Measurements from ENCODE around the gene PCDHB2.
"Not testable (repeated sequence)": the region's sequence is repeated elsewhere in the genome, so short reads cannot be mapped to it uniquely, and the experiment has no call there.

PCDHB2 gene

DNA sequence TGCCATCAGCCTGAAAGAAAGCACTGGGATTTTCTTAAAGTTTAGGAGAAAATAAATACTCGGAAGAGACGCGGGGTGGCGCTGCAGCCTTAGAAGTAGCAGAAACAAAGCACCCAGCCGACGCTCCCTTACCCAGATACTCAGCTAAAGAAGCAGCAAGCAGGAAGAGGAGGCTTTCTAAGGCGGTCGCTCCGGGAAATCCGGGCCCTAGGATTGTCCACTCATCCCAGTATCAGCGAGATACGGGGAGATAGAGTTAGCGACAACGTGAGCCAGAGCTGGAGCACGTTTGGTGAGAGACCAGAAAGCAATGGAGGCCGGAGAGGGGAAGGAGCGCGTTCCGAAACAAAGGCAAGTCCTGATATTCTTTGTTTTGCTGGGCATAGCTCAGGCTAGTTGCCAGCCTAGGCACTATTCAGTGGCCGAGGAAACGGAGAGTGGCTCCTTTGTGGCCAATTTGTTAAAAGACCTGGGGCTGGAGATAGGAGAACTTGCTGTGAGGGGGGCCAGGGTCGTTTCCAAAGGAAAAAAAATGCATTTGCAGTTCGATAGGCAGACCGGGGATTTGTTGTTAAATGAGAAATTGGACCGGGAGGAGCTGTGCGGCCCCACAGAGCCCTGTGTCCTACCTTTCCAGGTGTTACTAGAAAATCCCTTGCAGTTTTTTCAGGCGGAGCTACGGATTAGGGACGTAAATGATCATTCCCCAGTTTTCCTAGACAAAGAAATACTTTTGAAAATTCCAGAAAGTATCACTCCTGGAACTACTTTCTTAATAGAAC is at the start of gene PCDHB2:
Gene PCDHB2 (plus strand): TSS at position 135 of the 782 bp plus-strand sequence. CDS start 176 bp downstream, at position 311.
- no peak for DNase-seq

DNA sequence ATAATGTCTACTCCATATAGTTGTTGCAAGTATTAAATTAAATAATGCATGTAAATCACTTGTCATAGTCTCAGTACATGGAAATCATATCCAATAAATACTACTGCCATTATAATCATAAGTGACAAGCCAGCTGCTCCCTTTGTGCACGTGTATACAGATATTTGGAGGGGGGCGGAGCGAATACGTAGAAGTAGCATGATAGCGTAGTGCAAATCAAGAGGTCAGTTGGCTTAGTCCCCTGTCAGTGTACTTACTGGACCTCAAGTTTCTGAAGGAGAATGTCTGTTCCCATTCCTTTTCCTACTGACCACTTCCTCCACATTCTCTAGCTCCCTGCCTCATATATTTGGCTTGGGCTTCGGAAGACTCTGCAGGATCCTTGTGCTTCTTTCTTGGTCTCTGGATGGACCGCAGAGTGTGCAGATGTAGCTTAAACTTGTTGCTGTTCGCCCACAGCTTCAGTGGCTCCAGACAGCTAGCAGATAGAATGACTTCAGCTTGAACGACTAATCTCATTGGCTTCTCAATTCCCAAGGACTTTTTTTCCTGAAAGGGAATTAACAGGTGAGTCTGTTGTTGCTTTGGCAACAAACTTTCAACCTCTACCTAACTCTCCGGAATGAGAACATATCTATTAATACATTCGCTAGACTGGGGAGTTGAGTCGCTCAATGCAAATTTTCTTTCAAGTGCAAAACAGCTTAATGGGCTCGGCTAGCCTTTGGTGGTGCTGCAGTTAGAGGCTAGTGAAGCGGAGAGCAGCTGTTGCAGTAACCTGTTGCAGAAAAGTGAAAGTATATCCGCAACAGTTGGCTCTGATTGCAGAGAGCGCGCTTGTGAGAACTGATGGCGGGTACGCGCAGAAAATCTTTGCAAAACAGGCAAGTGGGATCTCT is 43.5 kb upstream of the PCDHB2 start, which contains the start of gene PCDHB1:
Gene PCDHB1 (plus strand): TSS at position 753 of the 899 bp plus-strand sequence. CDS start 97 bp downstream, at position 850.
- DNase-seq: no peak

DNA sequence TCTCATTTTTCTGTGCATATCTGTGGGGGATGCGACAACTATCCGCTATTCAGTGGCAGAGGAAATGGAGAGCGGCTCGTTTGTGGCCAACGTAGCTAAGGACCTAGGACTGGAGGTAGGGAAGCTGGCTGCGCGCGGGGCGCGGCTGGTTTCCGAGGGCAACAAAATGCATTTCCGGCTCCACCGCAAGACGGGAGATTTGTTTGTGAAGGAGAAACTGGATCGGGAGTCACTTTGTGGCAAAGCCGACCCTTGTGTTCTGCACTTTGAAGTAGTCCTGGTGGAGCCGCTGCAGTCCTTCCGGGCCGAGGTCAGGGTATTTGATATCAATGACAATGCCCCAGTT is 42.9 kb upstream of the PCDHB2 start:
- DNase-seq: no peak

DNA sequence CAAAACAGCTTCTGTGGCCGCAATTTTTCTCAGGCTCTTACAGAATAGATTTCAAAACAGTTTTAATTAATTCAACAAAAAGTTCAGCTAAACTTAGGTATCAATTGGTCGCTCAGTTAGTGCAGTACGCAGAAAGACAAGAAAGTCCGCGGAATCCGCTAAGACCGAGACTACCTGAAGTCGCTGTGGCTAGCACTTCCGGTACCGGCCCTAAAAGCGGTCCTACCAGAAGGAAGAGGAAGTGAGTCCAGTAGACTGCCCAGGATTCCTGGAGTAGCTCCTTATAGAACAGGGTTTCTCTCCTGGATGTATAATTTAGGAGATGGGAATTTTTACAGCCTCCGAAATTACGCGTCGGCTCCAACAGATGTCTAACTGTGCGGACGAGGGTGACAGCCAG is 16.6 kb upstream of the PCDHB2 start:
- no peak for DNase-seq

DNA sequence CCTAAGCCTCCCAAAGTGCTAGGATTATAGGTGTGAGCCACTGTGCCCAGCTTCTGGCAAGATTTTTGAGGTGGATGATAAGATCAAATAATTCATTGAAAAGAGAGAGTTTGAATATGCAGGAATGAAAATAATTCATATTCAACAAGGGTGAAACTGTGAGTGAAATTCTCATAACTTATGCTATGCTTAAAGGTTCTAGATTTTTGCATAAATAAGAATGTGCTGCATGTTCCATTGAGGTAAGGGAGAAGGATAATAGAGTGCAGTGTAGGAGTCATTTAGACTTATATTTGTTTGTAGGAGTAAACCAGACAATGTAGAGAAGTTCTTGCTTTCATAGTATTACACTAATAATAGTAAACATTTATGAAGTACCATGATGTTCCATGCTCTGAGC is 12.2 kb upstream of the PCDHB2 start:
- DNase-seq: no peak

DNA sequence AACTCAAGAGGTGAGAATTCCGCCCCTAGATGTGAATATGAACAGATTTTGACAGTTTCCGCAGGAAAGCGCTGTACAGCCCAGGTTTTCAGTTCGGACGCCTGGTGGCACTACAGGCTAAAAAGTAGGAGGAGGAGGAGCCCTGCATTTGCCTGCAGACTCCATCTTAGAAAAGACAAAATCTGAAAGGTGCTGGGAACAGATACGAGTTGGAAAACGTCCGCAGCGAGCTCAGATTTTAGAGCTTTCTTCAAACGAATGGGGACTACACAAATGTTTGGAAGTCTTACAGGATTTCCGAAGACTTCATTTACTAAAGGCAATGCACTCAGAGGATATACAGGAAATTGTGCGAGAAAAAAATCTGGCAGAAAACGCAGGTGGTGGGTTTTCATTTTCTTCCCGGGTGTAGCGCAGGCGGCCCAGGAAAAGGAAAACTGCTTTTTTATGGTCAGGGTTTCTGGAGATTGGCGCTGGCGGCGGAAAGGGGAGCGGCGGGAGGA is 9.9 kb upstream of the PCDHB2 start:
- DNase-seq: peak; percentile 26

DNA sequence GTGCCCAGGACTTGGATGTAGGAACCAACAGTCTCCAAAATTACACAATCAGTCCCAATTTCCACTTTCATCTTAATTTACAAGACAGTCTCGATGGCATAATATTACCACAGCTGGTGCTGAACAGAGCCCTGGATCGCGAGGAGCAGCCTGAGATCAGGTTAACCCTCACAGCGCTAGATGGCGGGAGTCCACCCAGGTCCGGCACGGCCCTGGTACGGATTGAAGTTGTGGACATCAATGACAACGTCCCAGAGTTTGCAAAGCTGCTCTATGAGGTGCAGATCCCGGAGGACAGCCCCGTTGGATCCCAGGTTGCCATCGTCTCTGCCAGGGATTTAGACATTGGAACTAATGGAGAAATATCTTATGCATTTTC is 837 bp downstream of the PCDHB2 start:
- DNase-seq: no peak

DNA sequence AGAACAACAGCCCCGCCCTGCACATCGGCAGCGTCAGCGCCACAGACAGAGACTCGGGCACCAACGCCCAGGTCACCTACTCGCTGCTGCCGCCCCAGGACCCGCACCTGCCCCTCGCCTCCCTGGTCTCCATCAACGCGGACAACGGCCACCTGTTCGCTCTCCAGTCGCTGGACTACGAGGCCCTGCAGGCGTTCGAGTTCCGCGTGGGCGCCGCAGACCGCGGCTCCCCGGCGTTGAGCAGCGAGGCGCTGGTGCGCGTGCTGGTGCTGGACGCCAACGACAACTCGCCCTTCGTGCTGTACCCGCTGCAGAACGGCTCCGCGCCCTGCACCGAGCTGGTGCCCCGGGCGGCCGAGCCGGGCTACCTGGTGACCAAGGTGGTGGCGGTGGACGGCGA is 1.8 kb downstream of the PCDHB2 start:
- not testable (repeated sequence) for DNase-seq

DNA sequence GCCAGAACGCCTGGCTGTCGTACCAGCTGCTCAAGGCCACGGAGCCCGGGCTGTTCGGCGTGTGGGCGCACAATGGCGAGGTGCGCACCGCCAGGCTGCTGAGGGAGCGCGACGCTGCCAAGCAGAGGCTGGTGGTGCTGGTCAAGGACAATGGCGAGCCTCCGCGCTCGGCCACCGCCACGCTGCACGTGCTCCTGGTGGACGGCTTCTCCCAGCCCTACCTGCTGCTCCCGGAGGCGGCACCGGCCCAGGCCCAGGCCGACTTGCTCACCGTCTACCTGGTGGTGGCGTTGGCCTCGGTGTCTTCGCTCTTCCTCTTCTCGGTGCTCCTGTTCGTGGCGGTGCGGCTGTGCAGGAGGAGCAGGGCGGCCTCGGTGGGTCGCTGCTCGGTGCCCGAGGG is 2.2 kb downstream of the PCDHB2 start:
- DNase-seq: not testable (repeated sequence)

DNA sequence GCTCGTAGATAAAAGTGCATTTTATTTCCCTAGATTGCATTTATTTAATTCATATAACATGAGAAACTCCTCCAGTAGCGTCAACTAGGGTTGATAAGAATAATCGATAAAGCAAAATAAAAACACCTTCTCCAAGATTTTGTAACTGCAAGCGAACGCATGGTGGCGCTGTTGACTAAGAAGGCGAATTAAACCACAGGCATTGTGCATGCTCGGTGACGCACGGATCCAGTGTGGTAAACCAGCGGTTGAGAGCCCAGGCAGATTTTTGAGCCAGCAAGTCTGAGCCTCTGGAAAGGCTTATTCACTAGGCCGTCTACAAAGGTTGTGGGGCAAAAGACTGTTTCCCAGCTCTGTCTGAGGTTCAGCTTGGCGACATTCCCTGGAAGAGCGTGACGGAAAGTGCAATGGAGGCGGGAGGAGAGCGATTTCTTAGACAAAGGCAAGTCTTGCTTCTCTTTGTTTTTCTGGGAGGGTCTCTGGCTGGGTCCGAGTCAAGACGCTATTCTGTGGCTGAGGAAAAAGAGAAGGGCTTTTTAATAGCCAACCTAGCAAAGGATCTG is 5.9 kb downstream of the PCDHB2 start, which contains the start of gene PCDHB3:
Gene PCDHB3 (plus strand): TSS at position 231 of the 563 bp plus-strand sequence. CDS start 177 bp downstream, at position 408.
- DNase-seq: peak; percentile 16

DNA sequence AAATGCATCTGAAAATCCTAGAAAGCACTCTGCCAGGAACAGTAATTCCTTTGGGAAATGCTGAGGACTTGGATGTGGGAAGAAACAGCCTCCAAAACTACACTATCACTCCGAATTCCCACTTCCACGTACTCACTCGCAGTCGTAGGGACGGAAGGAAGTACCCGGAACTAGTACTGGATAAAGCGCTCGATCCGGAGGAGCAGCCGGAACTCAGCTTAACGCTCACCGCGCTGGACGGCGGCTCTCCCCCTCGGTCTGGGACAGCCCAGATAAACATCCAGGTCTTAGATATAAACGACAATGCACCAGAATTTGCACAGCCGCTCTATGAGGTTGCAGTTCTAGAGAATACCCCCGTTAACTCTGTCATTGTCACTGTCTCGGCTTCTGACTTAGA is 6.6 kb downstream of the PCDHB2 start:
- DNase-seq: no peak

DNA sequence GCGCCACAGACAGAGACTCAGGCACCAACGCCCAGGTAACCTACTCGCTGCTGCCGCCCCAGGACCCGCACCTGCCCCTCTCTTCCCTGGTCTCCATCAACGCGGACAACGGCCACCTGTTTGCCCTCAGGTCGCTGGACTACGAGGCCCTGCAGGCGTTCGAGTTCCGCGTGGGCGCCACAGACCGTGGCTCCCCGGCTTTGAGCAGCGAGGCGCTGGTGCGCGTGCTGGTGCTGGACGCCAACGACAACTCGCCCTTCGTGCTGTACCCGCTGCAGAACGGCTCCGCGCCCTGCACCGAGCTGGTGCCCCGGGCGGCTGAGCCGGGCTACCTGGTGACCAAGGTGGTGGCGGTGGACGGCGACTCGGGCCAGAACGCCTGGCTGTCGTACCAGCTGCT is 7.7 kb downstream of the PCDHB2 start:
- DNase-seq: not testable (repeated sequence)

DNA sequence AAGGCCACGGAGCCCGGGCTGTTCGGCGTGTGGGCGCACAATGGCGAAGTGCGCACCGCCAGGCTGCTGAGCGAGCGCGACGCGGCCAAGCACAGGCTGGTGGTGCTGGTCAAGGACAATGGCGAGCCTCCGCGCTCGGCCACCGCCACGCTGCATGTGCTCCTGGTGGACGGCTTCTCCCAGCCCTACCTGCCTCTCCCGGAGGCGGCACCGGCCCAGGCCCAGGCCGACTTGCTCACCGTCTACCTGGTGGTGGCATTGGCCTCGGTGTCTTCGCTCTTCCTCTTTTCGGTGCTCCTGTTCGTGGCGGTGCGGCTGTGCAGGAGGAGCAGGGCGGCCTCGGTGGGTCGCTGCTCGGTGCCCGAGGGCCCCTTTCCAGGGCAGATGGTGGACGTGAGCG is 8.1 kb downstream of the PCDHB2 start:
- DNase-seq: not testable (repeated sequence)

DNA sequence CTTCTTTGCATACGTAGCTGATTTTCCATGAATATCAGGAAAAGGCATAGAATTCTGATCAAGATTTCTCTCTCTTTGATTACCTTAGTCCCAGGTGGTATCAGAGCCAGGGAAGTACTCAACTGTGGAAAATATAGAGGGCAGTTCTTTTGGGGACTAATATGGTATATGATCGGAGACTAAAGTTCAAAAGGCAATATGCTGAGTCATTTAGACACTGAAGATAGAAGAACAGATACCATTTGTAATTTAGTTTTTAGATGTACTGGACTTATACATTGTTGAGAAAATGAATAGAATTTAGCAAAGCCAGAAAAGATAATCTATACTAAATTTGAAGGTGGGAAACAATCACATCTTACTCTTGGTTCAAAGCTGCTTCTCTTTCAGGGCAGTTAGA is 10.9 kb downstream of the PCDHB2 start:
- no peak for DNase-seq

DNA sequence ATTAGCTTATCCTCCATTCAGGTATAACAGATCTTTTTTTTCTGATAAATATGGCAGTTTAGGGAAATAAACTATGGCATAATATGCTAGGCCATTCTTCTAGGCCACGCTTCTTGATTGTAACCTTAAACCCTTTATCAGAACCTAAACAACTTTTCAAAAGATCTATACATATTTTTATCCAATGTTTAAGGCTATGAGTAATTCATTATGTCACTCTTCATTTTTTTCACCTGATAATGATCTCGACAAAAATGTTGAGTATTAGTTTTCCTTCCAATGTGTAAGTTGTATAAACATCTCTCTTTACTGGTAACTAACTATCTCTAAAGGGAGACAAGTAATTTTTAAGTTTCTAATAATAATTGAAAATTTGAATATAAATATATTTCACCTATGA is 24.8 kb downstream of the PCDHB2 start:
- DNase-seq: no peak

DNA sequence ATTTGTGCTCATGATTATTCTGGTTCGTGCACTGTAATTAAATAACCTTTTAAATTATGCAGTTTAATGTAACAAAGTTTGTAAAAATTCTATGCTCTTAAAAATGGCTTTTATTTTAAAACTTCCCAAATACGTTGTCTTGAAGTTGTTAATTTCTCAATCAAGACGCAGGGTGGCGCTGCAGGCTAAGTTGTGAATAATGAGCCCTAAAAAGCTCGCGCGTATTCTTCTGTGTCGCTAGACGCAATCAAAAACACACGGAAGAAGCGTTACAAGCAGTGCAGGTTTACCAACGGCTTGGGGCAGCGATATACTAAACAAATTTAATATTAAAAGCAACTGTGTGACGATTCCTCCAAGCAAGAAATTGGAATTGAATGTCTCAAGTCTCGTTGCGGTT is 27.1 kb downstream of the PCDHB2 start, which contains the start of gene PCDHB4:
Gene PCDHB4 (plus strand): TSS at position 256 of the 400 bp plus-strand sequence. CDS start 181 bp downstream, outside the sequence.
- no peak for DNase-seq

DNA sequence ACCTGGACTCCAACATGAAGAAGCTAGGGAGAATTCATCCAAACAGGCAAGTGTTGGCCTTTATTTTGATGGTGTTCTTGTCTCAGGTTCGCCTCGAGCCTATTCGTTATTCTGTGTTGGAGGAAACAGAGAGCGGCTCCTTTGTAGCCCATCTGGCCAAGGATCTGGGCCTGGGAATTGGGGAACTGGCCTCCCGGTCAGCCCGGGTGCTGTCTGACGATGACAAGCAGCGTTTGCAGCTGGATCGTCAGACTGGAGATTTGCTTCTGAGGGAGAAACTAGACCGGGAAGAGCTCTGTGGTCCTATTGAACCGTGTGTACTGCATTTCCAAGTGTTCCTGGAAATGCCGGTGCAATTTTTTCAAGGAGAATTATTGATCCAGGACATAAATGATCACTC is 27.6 kb downstream of the PCDHB2 start:
- DNase-seq: no peak

DNA sequence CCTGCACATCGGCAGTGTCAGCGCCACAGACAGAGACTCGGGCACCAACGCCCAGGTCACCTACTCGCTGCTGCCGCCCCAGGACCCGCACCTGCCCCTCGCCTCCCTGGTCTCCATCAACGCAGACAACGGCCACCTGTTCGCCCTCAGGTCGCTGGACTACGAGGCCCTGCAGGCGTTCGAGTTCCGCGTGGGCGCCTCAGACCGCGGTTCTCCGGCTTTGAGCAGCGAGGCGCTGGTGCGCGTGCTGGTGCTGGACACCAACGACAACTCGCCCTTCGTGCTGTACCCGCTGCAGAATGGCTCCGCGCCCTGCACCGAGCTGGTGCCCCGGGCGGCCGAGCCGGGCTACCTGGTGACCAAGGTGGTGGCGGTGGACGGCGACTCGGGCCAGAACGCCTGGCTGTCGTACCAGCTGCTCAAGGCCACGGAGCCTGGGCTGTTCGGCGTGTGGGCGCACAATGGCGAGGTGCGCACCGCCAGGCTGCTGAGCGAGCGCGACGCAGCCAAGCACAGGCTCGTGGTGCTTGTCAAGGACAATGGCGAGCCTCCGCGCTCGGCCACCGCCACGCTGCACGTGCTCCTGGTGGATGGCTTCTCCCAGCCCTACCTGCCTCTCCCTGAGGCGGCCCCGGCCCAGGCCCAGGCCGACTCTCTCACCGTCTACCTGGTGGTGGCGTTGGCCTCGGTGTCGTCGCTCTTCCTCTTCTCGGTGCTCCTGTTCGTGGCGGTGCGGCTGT is 29.2 kb downstream of the PCDHB2 start:
- not testable (repeated sequence) for DNase-seq

DNA sequence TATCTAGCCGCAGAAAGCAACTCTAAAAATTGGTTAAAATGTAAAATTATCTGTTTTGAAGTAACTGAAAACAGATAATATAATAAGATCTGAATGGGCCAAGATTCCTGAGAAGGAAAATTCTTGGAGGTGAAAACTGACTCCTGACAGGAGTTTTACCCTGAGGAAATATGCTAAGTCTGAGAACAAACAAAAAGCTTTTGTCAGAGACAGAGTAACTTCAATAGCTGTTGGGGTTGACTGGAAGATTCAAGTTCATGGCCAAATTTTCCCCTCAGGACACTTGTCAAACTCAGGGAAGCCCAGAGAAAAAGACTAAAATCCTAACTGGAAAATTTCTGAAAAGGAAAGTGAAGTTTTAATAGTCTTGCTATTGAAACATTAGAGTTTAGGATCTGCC is 32.9 kb downstream of the PCDHB2 start:
- no peak for DNase-seq

DNA sequence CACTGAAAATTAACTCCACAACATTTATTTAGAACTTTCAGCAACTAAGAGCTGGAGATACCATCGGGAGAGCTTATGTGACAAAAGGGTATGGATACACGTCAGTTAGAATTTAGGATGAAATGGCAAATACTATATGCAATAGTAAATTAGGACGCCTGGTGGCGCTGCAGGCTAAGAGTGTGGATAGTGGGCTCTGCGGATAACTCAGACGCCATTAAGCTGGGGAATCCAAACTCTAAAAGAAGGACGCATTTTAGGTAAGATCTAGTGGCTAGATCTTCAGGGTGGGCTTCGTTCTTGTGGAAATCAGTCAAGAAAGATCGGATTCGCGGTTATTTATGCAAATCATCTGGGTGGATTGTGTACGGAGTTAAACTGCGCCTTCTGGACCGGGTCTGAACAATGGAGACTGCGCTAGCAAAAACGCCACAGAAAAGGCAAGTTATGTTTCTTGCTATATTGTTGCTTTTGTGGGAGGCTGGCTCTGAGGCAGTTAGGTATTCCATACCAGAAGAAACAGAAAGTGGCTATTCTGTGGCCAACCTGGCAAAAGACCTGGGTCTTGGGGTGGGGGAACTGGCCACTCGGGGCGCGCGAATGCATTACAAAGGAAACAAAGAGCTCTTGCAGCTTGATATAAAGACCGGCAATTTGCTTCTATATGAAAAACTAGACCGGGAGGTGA is 40.8 kb downstream of the PCDHB2 start, which contains the start of gene PCDHB5:
Gene PCDHB5 (plus strand): TSS at position 177 of the 688 bp plus-strand sequence. CDS start 229 bp downstream, at position 406.
- DNase-seq: no peak

DNA sequence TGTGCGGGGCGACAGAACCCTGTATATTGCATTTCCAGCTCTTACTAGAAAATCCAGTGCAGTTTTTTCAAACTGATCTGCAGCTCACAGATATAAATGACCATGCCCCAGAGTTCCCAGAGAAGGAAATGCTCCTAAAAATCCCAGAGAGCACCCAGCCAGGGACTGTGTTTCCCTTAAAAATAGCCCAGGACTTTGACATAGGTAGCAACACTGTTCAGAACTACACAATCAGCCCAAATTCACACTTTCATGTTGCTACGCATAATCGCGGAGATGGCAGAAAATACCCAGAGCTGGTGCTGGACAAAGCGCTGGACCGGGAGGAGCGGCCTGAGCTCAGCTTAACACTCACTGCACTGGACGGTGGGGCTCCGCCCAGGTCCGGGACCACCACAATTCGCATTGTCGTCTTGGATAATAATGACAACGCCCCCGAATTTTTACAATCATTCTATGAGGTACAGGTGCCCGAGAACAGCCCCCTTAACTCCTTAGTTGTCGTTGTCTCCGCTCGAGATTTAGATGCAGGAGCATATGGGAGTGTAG is 41.4 kb downstream of the PCDHB2 start:
- DNase-seq: no peak

All from stimulated activated CD4-positive, alpha-beta T cell treated with anti-CD3 and anti-CD28 coated beads, Interleukin-4, amount 100 ng/mL, for 1 hour (primary cell).